OCI-LY1 (cell line): ENCODE results near the gene CRY1.

Source experiments
- EZH2 ChIP-seq: fragments of 200-600 bp; sonication (generic), shearing (Covaris generic); IDR thresholded peaks from 2 replicates; pipeline ENCODE4 v1.8.0; 2017; ENCODE audit warnings: borderline replicate concordance, mixed run types, mild to moderate bottlenecking, antibody characterized with exemption, low read length, moderate library complexity, mixed read lengths
- TF ChIP-seq, protein P1 (sequence below): fragments of 200-600 bp; sonication (generic), shearing (Covaris generic); IDR thresholded peaks from 2 replicates; pipeline ENCODE4 v1.5.1; 2017; ENCODE audit warnings: mild to moderate bottlenecking, antibody characterized with exemption, low read length, moderate library complexity, mixed read lengths

DNA sequence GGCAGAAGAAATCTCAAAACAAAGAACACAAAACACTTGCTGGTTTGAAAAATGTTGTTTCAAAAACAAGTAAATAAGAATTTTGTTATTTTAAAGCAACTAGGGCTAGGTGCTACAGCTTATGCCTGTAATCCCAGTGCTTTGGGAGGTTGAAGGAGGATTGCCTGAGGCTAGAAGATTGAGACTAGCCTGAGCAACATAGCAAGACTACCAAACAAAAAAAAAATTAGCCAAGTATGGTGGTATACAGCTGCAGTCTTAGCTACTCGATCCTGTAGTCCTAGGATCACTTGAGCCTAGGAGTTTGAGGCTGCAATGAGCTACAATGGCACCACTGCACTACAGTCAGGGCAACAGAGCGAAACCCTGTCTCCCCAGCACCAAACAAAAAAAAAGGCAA, 73.8 kb downstream of the CRY1 start:
- TF ChIP-seq, protein P1, sequence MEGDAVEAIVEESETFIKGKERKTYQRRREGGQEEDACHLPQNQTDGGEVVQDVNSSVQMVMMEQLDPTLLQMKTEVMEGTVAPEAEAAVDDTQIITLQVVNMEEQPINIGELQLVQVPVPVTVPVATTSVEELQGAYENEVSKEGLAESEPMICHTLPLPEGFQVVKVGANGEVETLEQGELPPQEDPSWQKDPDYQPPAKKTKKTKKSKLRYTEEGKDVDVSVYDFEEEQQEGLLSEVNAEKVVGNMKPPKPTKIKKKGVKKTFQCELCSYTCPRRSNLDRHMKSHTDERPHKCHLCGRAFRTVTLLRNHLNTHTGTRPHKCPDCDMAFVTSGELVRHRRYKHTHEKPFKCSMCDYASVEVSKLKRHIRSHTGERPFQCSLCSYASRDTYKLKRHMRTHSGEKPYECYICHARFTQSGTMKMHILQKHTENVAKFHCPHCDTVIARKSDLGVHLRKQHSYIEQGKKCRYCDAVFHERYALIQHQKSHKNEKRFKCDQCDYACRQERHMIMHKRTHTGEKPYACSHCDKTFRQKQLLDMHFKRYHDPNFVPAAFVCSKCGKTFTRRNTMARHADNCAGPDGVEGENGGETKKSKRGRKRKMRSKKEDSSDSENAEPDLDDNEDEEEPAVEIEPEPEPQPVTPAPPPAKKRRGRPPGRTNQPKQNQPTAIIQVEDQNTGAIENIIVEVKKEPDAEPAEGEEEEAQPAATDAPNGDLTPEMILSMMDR = no peak
- no peak for TF ChIP-seq EZH2
